Caco-2 (cell line): Measurements from ENCODE around the gene RFX1. TPM values are rescaled to one million over a fixed set of nuclear protein-coding genes. Genes with fewer than 3 reads are reported as not detected.

Source experiments
- BruUV-seq: library from RNA; stranded (reverse); fragments of 400-500 nt; replicated peaks from 2 replicates; lab custom pipeline; 2021; lab: Mats Ljungman, UMichigan
- CTCF ChIA-PET: fragments of 300-600 bp; sonication (Branson Sonifier 250); formaldehyde crosslinking; loops from one replicate; lab custom pipeline; 2022; ENCODE audit warnings: antibody characterized with exemption; lab: Charles Lee
- POLR2A ChIA-PET: fragments of 300-600 bp; sonication (Branson Sonifier 250); formaldehyde crosslinking; loops from one replicate; lab custom pipeline; 2022; ENCODE audit warnings: antibody characterized with exemption; lab: Charles Lee
- DNase-seq, 2 experiments: peaks; one replicate each; pipeline versions ENCODE4 v3.0.0 to v3.0.0-alpha.2; 2020 to 2022
- H3K27me3 ChIP-seq: replicated peaks from 2 replicates; pipeline ENCODE4 v1.6.0; 2011; ENCODE audit warnings: low read length; ENCODE audit not compliant: control insufficient read depth, insufficient read depth
- H3K36me3 ChIP-seq: 2 replicates; pipeline ENCODE4 v1.5.1; 2011; ENCODE audit warnings: low read length; ENCODE audit not compliant: control insufficient read depth, insufficient read depth
- H3K4me1 ChIP-seq: fragments of 250-450 bp; sonication (Bioruptor Pico); 2 replicates; pipeline ENCODE4 v1.5.1; 2020; ENCODE audit warnings: mild to moderate bottlenecking
- H3K4me3 ChIP-seq: 2 replicates; pipeline ENCODE4 v1.5.1; 2011; ENCODE audit warnings: low read depth, mild to moderate bottlenecking, control low read depth, low read length
- H3K9me3 ChIP-seq: fragments of 250-450 bp; sonication (Bioruptor Pico); 2 replicates; pipeline ENCODE4 v1.5.1; 2020; ENCODE audit warnings: mild to moderate bottlenecking, moderate library complexity
- H3K27ac Mint-ChIP-seq: one replicate; pipeline ENCODE4 v1.8.0; 2022; ENCODE audit warnings: mixed read lengths; ENCODE audit not compliant: unreplicated experiment
- H3K27me3 Mint-ChIP-seq: one replicate; pipeline ENCODE4 v1.8.0; 2022; ENCODE audit warnings: mixed read lengths; ENCODE audit not compliant: insufficient read depth, unreplicated experiment
- H3K36me3 Mint-ChIP-seq: one replicate; pipeline ENCODE4 v1.8.0; 2022; ENCODE audit warnings: mild to moderate bottlenecking, mixed read lengths; ENCODE audit not compliant: insufficient read depth, unreplicated experiment
- H3K4me1 Mint-ChIP-seq: one replicate; pipeline ENCODE4 v1.8.0; 2022; ENCODE audit warnings: low read depth, mixed read lengths; ENCODE audit not compliant: unreplicated experiment
- H3K4me3 Mint-ChIP-seq: one replicate; pipeline ENCODE4 v1.8.0; 2022; ENCODE audit warnings: mild to moderate bottlenecking, moderate library complexity, mixed read lengths; ENCODE audit not compliant: unreplicated experiment
- H3K9me3 Mint-ChIP-seq: one replicate; pipeline ENCODE4 v1.8.0; 2022; ENCODE audit warnings: mixed read lengths; ENCODE audit not compliant: unreplicated experiment
- CTCF ChIP-seq, 2 experiments: fragments of 200-600 bp in 1 of 2; IDR thresholded peaks; 1 replicate in 1 of 2; 2 replicates in 1 of 2; pipeline versions ENCODE4 v1.5.1 to v1.8.0; 2011 to 2022; ENCODE audit warnings: antibody characterized with exemption in 1 of 2, control low read depth in 1 of 2, inconsistent platforms in 1 of 2, low read depth in 1 of 2, low read length in 1 of 2, mild to moderate bottlenecking in 1 of 2, moderate library complexity in 1 of 2; ENCODE audit not compliant: insufficient read depth in 1 of 2, severe bottlenecking in 1 of 2, unreplicated experiment in 1 of 2
- intact Hi-C: fragments of 100-400 bp; cut with micrococcal nuclease; formaldehyde crosslinking; loops from one replicate; pipeline ENCODE4 v1.10.0; 2022; ENCODE audit not compliant: unreplicated experiment
- total RNA-seq: library from RNA; stranded (reverse); gene quantifications from 2 replicates; pipeline ENCODE4 v1.2.3, GENCODE V29; 2022

RFX1 gene
- total RNA-seq, 1 experiment from 2014 or later = 11.5 TPM

- Histone ChIP-seq H3K36me3 (no peaks in the 10 kb centered on the region; the same call in none of the 2 replicates), H3K9me3 (no peaks in the 10 kb centered on the region), H3K27me3 (no peaks in the 10 kb centered on the region), H3K4me1 (peaks cover 16% of the 10 kb centered on the region), H3K4me3 (peak overlapping the region; percentile 38)
- DNase-seq = peak in 1 of 2 experiments; percentile 22
- no peak for TF ChIP-seq CTCF (IDR thresholded peaks at IDR 0.05; ENCODE audit: insufficient read depth in 1 of 2, low read depth in 1 of 2, low read length in 1 of 2, severe bottlenecking in 1 of 2, unreplicated experiment in 1 of 2)
- H3K36me3 Mint-ChIP-seq = peaks cover 21% of the 10 kb centered on the region
- no TSS peak for BruUV-seq
- CTCF ChIA-PET = no interaction called here
- no peaks in the 10 kb centered on the region for H3K9me3 Mint-ChIP-seq
- peaks cover 5% of the 10 kb centered on the region for H3K4me1 Mint-ChIP-seq
- no peaks in the 10 kb centered on the region for H3K27me3 Mint-ChIP-seq
- intact Hi-C loops = loop anchor here (10.0 kb wide), 1 partner anchor 96 kb away; the partner anchor contains the start of gene MISP3
- POLR2A ChIA-PET = interaction anchor here (0.6 kb wide), 1 partner anchor 92 kb away, joined by 3 read pairs; no protein-coding TSS in a partner anchor
- no peak overlapping the region for H3K27ac Mint-ChIP-seq
- peak overlapping the region; percentile 65 for H3K4me3 Mint-ChIP-seq
Observed at GRCh38 chr19:13979244-13979615, 26.9 kb downstream of the RFX1 start.

GRCh38 chr19:13978351-13979243 lies 27.5 kb downstream of the RFX1 start:
- BruUV-seq = no TSS peak
- peak overlapping the region; percentile 65 for H3K4me3 Mint-ChIP-seq
- H3K27ac Mint-ChIP-seq = peak overlapping the region; percentile 35
- TF ChIP-seq CTCF (IDR thresholded peaks at IDR 0.05; ENCODE audit: insufficient read depth in 1 of 2, low read depth in 1 of 2, low read length in 1 of 2, severe bottlenecking in 1 of 2, unreplicated experiment in 1 of 2) = no peak
- peak; percentile 85 to 89 for DNase-seq
- Histone ChIP-seq H3K4me1 (peaks cover 19% of the 10 kb centered on the region), H3K4me3 (peak overlapping the region; percentile 38), H3K9me3 (no peaks in the 10 kb centered on the region), H3K36me3 (no peaks in the 10 kb centered on the region; the same call in none of the 2 replicates), H3K27me3 (no peaks in the 10 kb centered on the region)
- peaks cover 27% of the 10 kb centered on the region for H3K36me3 Mint-ChIP-seq
- H3K27me3 Mint-ChIP-seq = no peaks in the 10 kb centered on the region
- ChIA-PET POLR2A (interaction anchor here (0.9 kb wide), 1 partner anchor 28 kb away, joined by 3 read pairs; the partner anchor contains the start of gene RFX1), CTCF (interaction anchor here (0.5 to 1.1 kb wide), 2 partner anchors 10 to 40 kb away, joined by 3 read pairs; no protein-coding TSS in a partner anchor)
- H3K9me3 Mint-ChIP-seq = no peaks in the 10 kb centered on the region
- intact Hi-C loops = loop anchor here (1.0 to 10.0 kb wide), 3 partner anchors 26 to 96 kb away; partner anchors contain the start of genes DCAF15, MISP3 and RFX1
- peaks cover 10% of the 10 kb centered on the region for H3K4me1 Mint-ChIP-seq

- H3K4me1 Mint-ChIP-seq = peaks cover 10% of the 10 kb centered on the region
Observed at GRCh38 chr19:13977803-13978202, 28.3 kb downstream of the RFX1 start.

More at GRCh38 chr19:13977803-13978202, 28.3 kb downstream of the RFX1 start:
- ChIA-PET CTCF (interaction anchor here (0.5 to 1.1 kb wide), 2 partner anchors 10 to 41 kb away, joined by 3 read pairs; no protein-coding TSS in a partner anchor), POLR2A (interaction anchor here (0.9 kb wide), 1 partner anchor 29 kb away, joined by 3 read pairs; the partner anchor contains the start of gene RFX1)
- H3K4me1 ChIP-seq = peaks cover 19% of the 10 kb centered on the region
- Mint-ChIP-seq H3K36me3 (peaks cover 29% of the 10 kb centered on the region), H3K4me3 (peak overlapping the region; percentile 65), H3K27ac (peak overlapping the region; percentile 35), H3K9me3 (no peaks in the 10 kb centered on the region), H3K27me3 (no peaks in the 10 kb centered on the region)
- no peak for DNase-seq
- no peaks in the 10 kb centered on the region for H3K27me3 ChIP-seq
- no TSS peak for BruUV-seq
- no peak for TF ChIP-seq CTCF (IDR thresholded peaks at IDR 0.05; ENCODE audit: insufficient read depth in 1 of 2, low read depth in 1 of 2, low read length in 1 of 2, severe bottlenecking in 1 of 2, unreplicated experiment in 1 of 2)
- H3K4me3 ChIP-seq = no peak overlapping the region
- intact Hi-C loops = loop anchor here (1.0 to 10.0 kb wide), 3 partner anchors 26 to 97 kb away; partner anchors contain the start of genes DCAF15, MISP3 and RFX1
- no peaks in the 10 kb centered on the region for H3K9me3 ChIP-seq
- H3K36me3 ChIP-seq = no peaks in the 10 kb centered on the region; the same call in none of the 2 replicates
